Smooth muscle cell of the brain vasculature (primary cell): ENCODE measurements around the gene SMAD6.
"Not testable (repeated sequence)": the region's sequence is repeated elsewhere in the genome, so short reads cannot be mapped to it uniquely, and the experiment has no call there.

ENCODE experiments used
- DNase-seq: peaks from one replicate; pipeline ENCODE4 v3.0.0-alpha.2; 2012; ENCODE audit warnings: low read depth, low spot score

SMAD6 gene

GRCh38 chr15:66825139-66825538, 123.1 kb downstream of the SMAD6 start:
- no peak for DNase-seq

- no peak for DNase-seq
Measured at GRCh38 chr15:66825731-66826130, 123.7 kb downstream of the SMAD6 start.

GRCh38 chr15:66826507-66826906, 124.5 kb downstream of the SMAD6 start:
- DNase-seq: no peak

GRCh38 chr15:66827039-66827697, 125.1 kb downstream of the SMAD6 start:
- no peak for DNase-seq

- no peak for DNase-seq
Measured at GRCh38 chr15:66827698-66828055, 125.6 kb downstream of the SMAD6 start.

GRCh38 chr15:66828817-66829541, 126.9 kb downstream of the SMAD6 start:
- not testable (repeated sequence) for DNase-seq

GRCh38 chr15:66829551-66830121, 127.6 kb downstream of the SMAD6 start:
- no peak for DNase-seq

GRCh38 chr15:66830358-66830757, 128.3 kb downstream of the SMAD6 start:
- DNase-seq: no peak

GRCh38 chr15:66830823-66831222, 128.8 kb downstream of the SMAD6 start:
- no peak for DNase-seq

- DNase-seq: no peak
Measured at GRCh38 chr15:66831289-66831688, 129.3 kb downstream of the SMAD6 start.

- no peak for DNase-seq
Measured at GRCh38 chr15:66831801-66832390, 129.9 kb downstream of the SMAD6 start.
